ENCODE results near the gene FAM114A1. TPM values are rescaled to one million over a fixed set of nuclear protein-coding genes. Genes with fewer than 3 reads are reported as not detected.
A peak's percentile ranks its signal among the peaks of the same experiment; 100 is the strongest.
"Not testable (repeated sequence)": the region's sequence is repeated elsewhere in the genome, so short reads cannot be mapped to it uniquely, and the experiment has no call there.

FAM114A1 gene
- total RNA-seq, 1 donor from 2014 or later = 25.3 TPM

- no peak for DNase-seq (ENCODE audit: missing footprints)
- intact Hi-C loops (cut with DNase I) = no loop called here
- ATAC-seq = no peak
These were observed 53.5 kb downstream of the FAM114A1 start for GRCh38 chr4:38921151-38921550.

DNA sequence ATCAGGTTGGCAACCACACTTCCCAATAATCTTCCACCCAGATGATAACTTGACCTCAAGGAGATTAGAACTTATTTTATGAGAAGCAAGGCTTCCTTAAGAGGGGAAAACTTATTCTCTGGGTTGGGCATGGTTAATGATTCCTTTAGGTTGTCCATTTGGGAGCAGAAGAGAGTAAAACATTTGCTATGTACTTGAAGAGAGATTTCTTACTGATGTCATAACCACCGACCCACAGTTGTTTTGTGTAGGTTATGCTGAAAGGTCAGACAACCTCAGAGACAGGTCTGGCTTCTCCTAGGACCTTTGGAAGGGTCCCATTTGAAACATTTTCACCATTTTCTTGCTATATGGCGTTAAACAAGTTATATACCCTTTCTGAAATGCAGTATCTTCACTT is 56.1 kb downstream of the FAM114A1 start:
- intact Hi-C loops (cut with DNase I) = no loop called here
- ATAC-seq = no peak
- DNase-seq (ENCODE audit: missing footprints) = no peak

DNA sequence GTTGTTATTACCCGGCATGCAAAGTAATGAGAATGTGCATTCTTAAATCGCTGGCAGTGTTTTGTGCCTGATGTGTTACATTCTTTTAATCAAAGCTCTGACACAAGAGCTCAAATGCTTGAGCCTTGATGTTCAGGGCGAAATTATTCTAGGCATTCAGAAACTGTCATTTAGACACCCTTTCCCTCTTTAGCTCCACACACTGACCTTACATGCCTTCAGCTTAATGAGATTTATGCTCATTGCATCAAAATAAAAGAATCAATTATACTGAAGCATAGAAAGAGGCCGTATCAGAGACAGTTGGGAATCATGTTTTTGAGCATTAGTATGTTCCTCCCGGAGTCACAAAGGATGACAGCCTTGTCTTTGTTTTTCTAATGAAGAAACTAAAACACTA is 56.7 kb downstream of the FAM114A1 start:
- DNase-seq (ENCODE audit: missing footprints) = no peak
- intact Hi-C loops (cut with DNase I) = no loop called here
- ATAC-seq = no peak

- ATAC-seq = no peak
- intact Hi-C loops (cut with DNase I) = no loop called here
- DNase-seq (ENCODE audit: missing footprints) = no peak
These were observed 58.1 kb downstream of the FAM114A1 start for GRCh38 chr4:38925492-38926413.

- intact Hi-C loops (cut with DNase I) = no loop called here
- DNase-seq (ENCODE audit: missing footprints) = no peak
- ATAC-seq = no peak
These were observed 59.3 kb downstream of the FAM114A1 start for GRCh38 chr4:38926896-38927295.

DNA sequence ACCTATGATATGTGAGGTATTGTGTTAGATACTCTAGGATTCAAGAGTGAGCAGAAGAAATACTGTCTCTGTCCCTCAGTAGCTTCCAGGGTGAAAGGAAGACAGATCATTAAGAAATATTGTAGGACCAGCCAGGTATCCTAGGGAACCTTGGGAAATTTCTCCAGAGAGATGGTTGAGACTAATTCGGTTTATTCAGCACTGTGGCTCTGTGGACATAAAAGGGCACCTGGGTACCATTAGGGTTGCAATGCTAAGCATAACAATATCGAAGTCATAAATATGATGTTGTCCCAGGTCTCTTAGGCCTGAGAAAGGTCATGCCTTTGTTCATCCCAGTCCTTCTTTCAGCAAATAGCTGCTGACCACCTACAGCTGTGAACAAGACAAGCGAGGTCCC is 61.0 kb downstream of the FAM114A1 start:
- ATAC-seq = no peak
- intact Hi-C loops (cut with DNase I) = no loop called here
- no peak for DNase-seq (ENCODE audit: missing footprints)

- no peak for DNase-seq (ENCODE audit: missing footprints)
- intact Hi-C loops (cut with DNase I) = no loop called here
- ATAC-seq = no peak
These were observed 61.4 kb downstream of the FAM114A1 start for GRCh38 chr4:38928974-38929373.

DNA sequence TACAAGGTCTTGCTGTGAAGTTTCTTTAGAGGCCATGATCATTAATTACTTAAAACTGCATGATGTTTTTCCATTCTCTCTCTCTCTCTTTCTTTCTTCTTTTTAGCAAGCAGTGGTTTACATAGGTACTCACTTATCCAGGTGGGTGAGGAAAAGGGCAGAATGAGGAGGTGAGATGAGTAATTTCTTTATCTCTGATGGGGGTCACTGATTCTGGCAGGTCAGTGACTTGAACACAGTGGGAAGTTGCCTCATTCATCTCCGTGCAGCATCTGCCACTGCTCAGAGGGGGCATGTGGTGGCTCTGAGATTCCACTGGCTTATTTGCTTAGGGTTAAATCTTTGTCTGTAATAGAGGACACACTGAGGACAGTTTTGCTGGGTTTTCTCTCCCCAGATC is 62.6 kb downstream of the FAM114A1 start:
- intact Hi-C loops (cut with DNase I) = no loop called here
- DNase-seq (ENCODE audit: missing footprints) (no peak), ATAC-seq (no peak)

DNA sequence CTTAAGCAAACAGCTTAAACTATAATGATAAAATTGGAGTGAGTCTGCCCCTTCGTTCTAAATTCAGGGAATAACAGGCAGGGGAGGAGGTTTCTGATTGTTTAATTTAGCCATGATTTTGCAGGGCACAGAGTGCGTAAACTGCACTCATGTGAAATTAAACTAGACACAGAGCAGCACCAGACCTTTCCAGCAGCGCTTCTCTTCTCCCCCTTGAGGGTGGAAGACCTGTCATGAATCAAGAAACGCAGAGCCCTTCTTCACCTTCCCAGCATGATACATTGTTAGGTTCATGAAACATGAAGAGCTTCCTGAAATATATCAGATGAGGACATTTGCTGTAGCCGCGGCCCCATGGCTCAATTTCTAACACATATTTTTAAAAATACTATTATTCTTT is 63.1 kb downstream of the FAM114A1 start:
- intact Hi-C loops (cut with DNase I) = no loop called here
- ATAC-seq (no peak), DNase-seq (ENCODE audit: missing footprints) (no peak)

GRCh38 chr4:38931125-38931524 is 63.5 kb downstream of the FAM114A1 start:
- intact Hi-C loops (cut with DNase I) = no loop called here
- DNase-seq (ENCODE audit: missing footprints) (no peak), ATAC-seq (no peak)

- DNase-seq (ENCODE audit: missing footprints) (no peak), ATAC-seq (no peak)
- intact Hi-C loops (cut with DNase I) = no loop called here
These were observed 67.9 kb downstream of the FAM114A1 start for GRCh38 chr4:38935391-38936073.

GRCh38 chr4:38939165-38939564 is 71.6 kb downstream of the FAM114A1 start:
- intact Hi-C loops (cut with DNase I) = no loop called here
- ATAC-seq = no peak

GRCh38 chr4:38940476-38940875 is 72.9 kb downstream of the FAM114A1 start:
- DNase-seq (ENCODE audit: missing footprints) (no peak), ATAC-seq (no peak)
- intact Hi-C loops (cut with DNase I) = loop anchor here (2.0 kb wide), 1 partner anchor 108 kb away; no protein-coding TSS in a partner anchor

More at GRCh38 chr4:38939165-38939564, 71.6 kb downstream of the FAM114A1 start:
- DNase-seq (ENCODE audit: missing footprints) = no peak

GRCh38 chr4:38941906-38942305 is 74.3 kb downstream of the FAM114A1 start:
- not testable (repeated sequence) for ATAC-seq; DNase-seq (ENCODE audit: missing footprints)
- intact Hi-C loops (cut with DNase I) = loop anchor here (2.0 kb wide), 1 partner anchor 107 kb away; no protein-coding TSS in a partner anchor

DNA sequence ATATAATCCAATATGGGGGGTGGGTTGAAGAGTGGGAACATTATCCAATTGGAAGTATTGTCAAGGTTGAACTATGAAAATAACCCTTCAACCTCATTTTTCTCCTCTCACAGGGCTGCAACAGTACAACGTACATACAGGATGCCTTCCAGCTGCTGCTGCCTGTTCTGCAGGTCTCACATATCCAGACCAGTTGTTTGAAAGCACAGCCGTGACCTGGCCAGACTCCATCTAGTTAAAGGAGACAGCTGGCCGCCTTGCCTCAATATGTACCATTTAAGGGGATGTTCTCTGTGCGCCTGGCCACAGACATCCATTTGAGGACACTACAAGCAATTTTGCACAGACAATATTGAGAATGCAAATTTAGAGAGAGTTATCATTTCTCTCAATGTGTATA is 75.7 kb downstream of the FAM114A1 start:
- intact Hi-C loops (cut with DNase I) = no loop called here
- DNase-seq (ENCODE audit: missing footprints) (peak; percentile 76), ATAC-seq (peak; percentile 84)

GRCh38 chr4:38944440-38944839 is 76.8 kb downstream of the FAM114A1 start:
- intact Hi-C loops (cut with DNase I) = no loop called here
- DNase-seq (ENCODE audit: missing footprints) (no peak), ATAC-seq (no peak)

- intact Hi-C loops (cut with DNase I) = no loop called here
- no peak for DNase-seq (ENCODE audit: missing footprints)
- ATAC-seq = no peak
These were observed 79.3 kb downstream of the FAM114A1 start for GRCh38 chr4:38946919-38947318.

- ATAC-seq (peak; percentile 84), DNase-seq (ENCODE audit: missing footprints) (no peak)
- intact Hi-C loops (cut with DNase I) = no loop called here
These were observed 80.9 kb downstream of the FAM114A1 start for GRCh38 chr4:38948551-38948950.

GRCh38 chr4:38949411-38950051 is 81.9 kb downstream of the FAM114A1 start:
- intact Hi-C loops (cut with DNase I) = no loop called here
- no peak for DNase-seq (ENCODE audit: missing footprints)
- ATAC-seq = no peak

DNA sequence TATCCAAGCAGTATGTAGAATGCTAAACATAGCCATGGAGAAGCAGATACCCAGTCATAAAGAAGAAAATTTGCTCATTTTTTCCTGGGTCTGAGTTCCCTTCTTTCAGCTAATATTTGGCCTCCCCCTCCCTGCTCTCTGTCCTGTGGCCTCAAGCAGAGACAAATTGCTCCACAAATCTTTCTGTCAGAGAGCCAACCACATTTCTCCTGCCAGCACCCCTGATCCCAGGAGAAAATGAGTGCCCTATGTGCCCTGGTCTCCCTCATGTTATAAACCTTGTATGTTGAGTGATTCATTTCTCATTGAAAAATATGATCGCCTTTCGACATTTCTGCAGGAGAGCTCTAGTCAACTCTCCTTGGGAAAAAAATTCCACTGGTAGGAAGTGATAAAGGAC is 82.6 kb downstream of the FAM114A1 start:
- ATAC-seq = no peak
- no peak for DNase-seq (ENCODE audit: missing footprints)
- intact Hi-C loops (cut with DNase I) = no loop called here
